Measurements from ENCODE around the gene HOXB4.

Gene HOXB4

DNA sequence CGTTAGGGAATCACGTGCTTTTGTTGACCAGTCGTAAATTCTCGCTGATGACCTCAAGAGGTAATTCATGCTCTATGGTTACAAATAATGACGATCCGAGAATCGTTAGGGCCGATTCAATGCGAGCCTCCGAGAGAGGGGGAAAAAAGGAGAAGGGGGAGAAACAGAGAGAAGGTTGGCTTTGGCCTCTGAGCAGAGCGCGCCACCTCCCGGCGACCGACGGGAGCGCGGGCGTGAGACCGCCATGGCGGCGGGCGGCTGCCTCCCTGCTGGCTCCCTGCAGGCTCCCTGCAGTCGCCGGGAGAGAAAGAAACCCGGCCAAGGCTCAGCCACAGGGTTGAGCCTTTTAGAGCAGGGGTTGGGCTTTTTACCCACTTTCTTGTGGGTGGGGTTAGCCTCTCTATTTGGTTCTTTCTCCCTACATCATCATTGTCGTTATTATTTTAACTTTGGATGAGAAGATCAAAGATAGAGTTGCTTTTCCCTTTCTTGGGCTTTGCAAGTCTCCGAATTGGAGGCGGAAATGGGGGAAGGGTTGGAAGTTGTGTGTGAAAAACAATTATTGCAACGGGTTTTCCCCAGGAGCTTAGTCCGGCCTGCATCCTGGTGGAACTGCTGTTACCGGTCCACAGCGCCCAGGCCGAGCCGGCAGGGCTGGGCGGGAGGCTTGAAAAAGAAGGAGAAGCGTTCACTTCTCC lies 15.8 kb upstream of the HOXB4 start:
- TF ChIP-seq, protein P1, sequence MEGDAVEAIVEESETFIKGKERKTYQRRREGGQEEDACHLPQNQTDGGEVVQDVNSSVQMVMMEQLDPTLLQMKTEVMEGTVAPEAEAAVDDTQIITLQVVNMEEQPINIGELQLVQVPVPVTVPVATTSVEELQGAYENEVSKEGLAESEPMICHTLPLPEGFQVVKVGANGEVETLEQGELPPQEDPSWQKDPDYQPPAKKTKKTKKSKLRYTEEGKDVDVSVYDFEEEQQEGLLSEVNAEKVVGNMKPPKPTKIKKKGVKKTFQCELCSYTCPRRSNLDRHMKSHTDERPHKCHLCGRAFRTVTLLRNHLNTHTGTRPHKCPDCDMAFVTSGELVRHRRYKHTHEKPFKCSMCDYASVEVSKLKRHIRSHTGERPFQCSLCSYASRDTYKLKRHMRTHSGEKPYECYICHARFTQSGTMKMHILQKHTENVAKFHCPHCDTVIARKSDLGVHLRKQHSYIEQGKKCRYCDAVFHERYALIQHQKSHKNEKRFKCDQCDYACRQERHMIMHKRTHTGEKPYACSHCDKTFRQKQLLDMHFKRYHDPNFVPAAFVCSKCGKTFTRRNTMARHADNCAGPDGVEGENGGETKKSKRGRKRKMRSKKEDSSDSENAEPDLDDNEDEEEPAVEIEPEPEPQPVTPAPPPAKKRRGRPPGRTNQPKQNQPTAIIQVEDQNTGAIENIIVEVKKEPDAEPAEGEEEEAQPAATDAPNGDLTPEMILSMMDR (IDR thresholded peaks at IDR 0.05; ENCODE audit: low read depth, low read length) = peak; percentile 82

DNA sequence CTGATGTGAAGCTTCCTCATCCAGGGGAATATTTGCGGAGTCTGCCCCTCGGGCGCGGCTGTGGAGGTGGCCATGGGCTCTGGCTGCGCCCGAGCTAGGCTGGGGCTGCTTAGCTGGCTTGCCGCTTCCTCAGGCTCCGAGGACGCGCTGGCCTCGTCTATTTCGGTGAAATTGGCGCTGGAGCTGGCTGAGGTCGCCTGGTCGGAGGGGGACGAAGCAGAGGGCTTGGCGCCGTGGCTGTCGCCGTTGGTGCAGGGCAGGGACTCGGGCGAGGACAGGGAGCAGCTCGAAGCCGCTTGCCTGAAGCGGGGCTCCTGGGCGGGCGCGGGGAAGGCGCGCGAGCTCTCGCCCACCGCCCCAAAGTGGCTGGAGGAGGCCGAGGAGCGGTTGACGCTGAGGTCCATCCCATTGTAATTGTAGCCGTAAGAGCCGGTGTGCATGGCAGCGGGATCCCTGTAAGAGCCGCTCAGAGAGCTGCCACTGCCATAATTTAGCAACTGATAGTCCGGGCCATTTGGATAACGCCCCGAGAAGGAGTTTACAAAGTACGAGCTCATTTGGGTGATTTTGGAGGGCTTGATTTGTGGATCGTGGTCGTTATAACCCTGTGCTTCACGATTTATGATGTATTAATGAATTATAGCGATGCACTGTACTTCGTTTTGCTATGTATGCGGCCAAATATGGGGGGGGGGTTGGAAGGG lies 15.1 kb upstream of the HOXB4 start, which contains the start of gene HOXB5:
Gene HOXB5, minus strand, starts transcription at position 654 of the 704 bp plus-strand sequence. Its CDS starts 97 bp downstream, at position 557.
- DNase-seq (ENCODE audit: extremely low read depth, low read depth) = no peak
- TF ChIP-seq, protein P1 (IDR thresholded peaks at IDR 0.05; ENCODE audit: low read depth, low read length) = no peak

More for the DNA sequence above, 15.8 kb upstream of the HOXB4 start:
- peak; percentile 12 for DNase-seq (ENCODE audit: extremely low read depth, low read depth)

DNA sequence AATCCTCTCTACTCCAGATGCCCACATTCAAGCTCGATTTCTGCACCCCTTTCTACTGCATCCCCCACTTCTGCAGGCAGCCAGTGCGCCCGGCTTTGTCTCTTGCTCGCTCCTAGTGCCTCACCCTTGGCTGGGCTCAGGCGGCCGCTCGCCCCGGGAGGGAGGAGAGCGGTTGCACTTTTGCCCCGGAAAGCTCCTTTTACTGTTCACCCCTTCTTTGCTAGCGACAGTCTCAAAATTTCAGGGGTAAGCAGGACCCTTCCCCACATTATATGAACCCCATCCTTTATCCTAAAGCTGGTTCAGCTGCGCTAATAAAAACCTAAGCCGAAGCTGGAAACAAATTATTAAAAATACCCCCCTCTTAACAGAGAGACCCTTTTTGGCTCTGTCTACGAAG lies 14.4 kb upstream of the HOXB4 start:
- DNase-seq (ENCODE audit: extremely low read depth, low read depth) = no peak
- TF ChIP-seq, protein P1 (IDR thresholded peaks at IDR 0.05; ENCODE audit: low read depth, low read length) = no peak

DNA sequence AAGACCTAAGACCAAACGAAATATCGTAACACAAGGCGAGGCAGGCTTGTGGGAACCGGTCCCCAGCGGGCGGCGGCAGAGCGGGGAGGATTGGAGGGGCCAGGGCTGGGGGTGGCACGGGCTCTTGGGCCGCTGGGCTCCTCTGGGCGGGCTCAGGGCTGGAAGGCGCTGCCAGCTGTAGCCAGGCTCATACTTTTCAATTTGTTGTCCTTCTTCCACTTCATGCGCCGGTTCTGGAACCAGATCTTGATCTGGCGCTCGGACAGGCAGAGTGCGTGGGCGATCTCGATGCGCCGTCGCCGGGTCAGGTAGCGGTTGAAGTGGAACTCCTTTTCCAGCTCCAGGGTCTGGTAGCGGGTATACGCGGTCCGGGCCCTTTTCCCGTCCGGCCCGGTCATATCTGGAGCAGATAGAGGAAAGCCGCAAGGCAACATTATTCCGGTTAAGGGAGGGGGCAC lies 13.9 kb upstream of the HOXB4 start:
- TF ChIP-seq, protein P1 (IDR thresholded peaks at IDR 0.05; ENCODE audit: low read depth, low read length) = no peak
- no peak for DNase-seq (ENCODE audit: extremely low read depth, low read depth)

DNA sequence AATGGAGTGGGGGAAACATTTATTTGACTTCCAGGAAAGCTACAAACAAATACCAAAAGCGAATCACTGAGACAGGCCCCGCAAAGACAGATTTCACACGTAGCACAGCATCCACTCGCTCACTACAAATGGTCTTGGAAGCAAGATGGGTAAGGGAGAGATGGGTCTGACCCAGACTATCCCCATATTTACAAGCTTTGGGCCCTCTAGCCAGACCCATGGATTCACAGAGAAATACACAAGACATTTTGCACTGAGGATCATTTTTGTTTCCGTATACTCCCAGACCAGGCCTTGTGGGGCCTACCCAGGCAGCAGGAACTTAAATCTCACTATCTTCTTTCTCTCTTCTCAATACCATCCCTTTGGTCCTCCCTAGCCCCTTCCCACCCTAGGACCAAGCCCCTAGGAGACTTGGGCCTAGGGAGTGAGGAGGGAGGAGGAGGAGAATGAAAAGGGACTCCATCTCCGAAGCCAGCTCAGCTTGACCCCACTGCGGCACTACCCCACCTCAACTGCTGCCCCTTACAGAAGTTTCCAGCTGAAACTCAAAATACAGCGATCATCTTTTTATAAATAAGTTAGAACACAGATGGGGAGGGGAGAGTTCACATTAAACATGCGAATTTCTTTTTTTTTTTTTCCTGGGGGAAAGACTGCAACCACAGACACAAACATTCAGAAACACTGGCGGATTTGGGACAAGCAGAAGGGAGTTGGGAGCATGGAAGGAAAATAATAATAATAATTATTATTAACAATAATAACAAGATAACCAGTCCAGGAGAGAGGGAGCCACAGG lies 13.3 kb upstream of the HOXB4 start:
- TF ChIP-seq, protein P1 (IDR thresholded peaks at IDR 0.05; ENCODE audit: low read depth, low read length) = no peak
- no peak for DNase-seq (ENCODE audit: extremely low read depth, low read depth)

DNA sequence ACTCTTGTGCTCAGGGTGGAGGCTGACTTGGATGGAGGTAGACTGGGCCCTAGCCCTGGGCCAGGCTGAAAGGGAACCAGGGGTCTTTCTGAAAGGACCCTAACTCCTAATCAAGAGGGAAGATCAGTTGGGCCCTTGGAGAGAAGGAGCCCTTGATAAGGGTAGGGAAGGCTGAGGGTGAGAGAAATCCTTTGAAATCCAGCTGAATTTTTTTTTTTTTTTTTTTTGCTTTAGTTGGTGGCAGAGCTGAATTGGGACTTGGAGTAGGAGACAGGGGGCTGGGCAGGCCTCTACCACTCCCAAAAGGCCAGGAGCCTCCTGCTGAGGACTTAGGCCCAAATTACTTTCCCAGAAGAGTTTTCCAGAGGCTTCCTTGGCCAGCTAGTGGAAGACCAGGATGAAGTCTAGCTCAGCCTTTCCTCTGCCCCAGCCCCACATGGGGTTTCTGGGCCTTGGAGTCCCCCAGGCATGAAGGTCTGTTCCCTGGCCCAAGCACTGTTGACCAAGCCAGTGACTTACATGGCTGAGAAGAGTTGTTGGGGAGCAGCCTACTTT lies 12.5 kb upstream of the HOXB4 start:
- TF ChIP-seq, protein P1 (IDR thresholded peaks at IDR 0.05; ENCODE audit: low read depth, low read length) = no peak
- DNase-seq (ENCODE audit: extremely low read depth, low read depth) = no peak
